ENCODE data around the gene S100A14. TPM values are rescaled to one million over a fixed set of nuclear protein-coding genes. Genes with fewer than 3 reads are reported as not detected.
A peak's percentile ranks its signal among the peaks of the same experiment; 100 is the strongest.

Gene S100A14
- total and polyA plus RNA-seq, 2 of the 13 experiments (the other 11 are each of a cell fraction or from before 2014, with no cell fraction given): 1.4 to 7.7 TPM

GRCh38 chr1:153565529-153566374, 50.4 kb downstream of the S100A14 start, which contains the start of gene S100A2:
S100A2 (minus strand) TSS chr1:153565844; CDS start chr1:153563877, 1,967 bp downstream.
- ATAC-seq (peak; percentile 15), FAIRE-seq (no peak), DNase-seq (ENCODE audit: low spot score) (peak; percentile 40)
- Histone ChIP-seq H3K4me1 (ENCODE audit: insufficient read depth, low read length) (peaks cover 51% of the 10 kb centered on the region), H3K4me2 (ENCODE audit: low read depth, low read length) (peak within 1 kb of the TSS; percentile 66), H3K27me3 (ENCODE audit: control insufficient read depth in 1 of 2, insufficient read depth in 2 of 2, low read length in 2 of 2) (no peaks in the 10 kb centered on the region), H2AFZ (ENCODE audit: low read length) (no peak within 1 kb of the TSS), H4K20me1 (ENCODE audit: insufficient read depth, low read length) (no peaks in the 10 kb centered on the region), H3K9me3 (ENCODE audit: low read length) (no peaks in the 10 kb centered on the region), H3K36me3 (replicated peaks in 1 of 2; ENCODE audit: control insufficient read depth in 1 of 2, insufficient read depth in 2 of 2, low read length in 2 of 2) (no peaks in the 10 kb centered on the region), H3K9ac (ENCODE audit: insufficient read depth, low read depth, low read length) (peak within 1 kb of the TSS; percentile 48), H3K4me3 (replicated peaks in 1 of 3; ENCODE audit: insufficient read depth in 1 of 3, low read depth in 2 of 3, low read length in 3 of 3) (peak within 1 kb of the TSS in 1 of 3 experiments; percentile 48; a peak in 2 of 6 replicates), H3K79me2 (ENCODE audit: insufficient read depth, low read length) (no peaks in the 10 kb centered on the region), H3K27ac (ENCODE audit: extremely low read length, insufficient read depth, low read length) (peak within 1 kb of the TSS; percentile 35)
- POLR2A ChIA-PET: interaction anchor here (0.6 to 3.1 kb wide), 18 partner anchors 8 to 162 kb away, joined by 3 to 49 read pairs (median 4); partner anchors contain the start of genes CHTOP, ILF2, INTS3 and S100A13
- CTCF ChIA-PET (ENCODE audit: low intra/inter-chr PET ratio, low total read pairs): interaction anchor here (1.0 to 3.5 kb wide), 2 partner anchors 33 to 55 kb away, joined by 3 to 42 read pairs; no protein-coding TSS in a partner anchor
- in situ Hi-C loops (cut with HindIII; ENCODE audit: extremely low pct_ligation_motif_present, low pct_unique_long_range_greater_than_20kb): loop anchor here (5.0 kb wide), 2 partner anchors 33 to 58 kb away; no protein-coding TSS in a partner anchor
- BruUV-seq (replicated peaks): no TSS peak
- intact Hi-C loops (cut with micrococcal nuclease; ENCODE audit: unreplicated experiment): no loop called here
- 37% methylated on average over 7 of the region's 8 CpGs for WGBS (ENCODE audit: low lambda C conversion rate)
- TF ChIP-seq ZFP91 (CRISPR knock-in tag; IDR thresholded peaks at IDR 0.05; ENCODE audit: borderline replicate concordance) (no peak), PATZ1 (CRISPR knock-in tag; IDR thresholded peaks at IDR 0.05) (0 out of 2 replicates have a peak, but pooled peaks have one; percentile 6), FOSL2 (CRISPR knock-in tag; IDR thresholded peaks at IDR 0.05) (peak; percentile 73), HIC2 (CRISPR knock-in tag; IDR thresholded peaks at IDR 0.05; ENCODE audit: low read depth) (0 out of 2 replicates have a peak, but pooled peaks have one; percentile 28), POLR2G (IDR thresholded peaks at IDR 0.05; ENCODE audit: low read depth, low read length) (peak; percentile 12; the same call in 1 of the 2 replicates), CENPBD1 (CRISPR knock-in tag; IDR thresholded peaks at IDR 0.05; ENCODE audit: borderline replicate concordance, low read depth) (no peak), TARDBP (CRISPR knock-in tag; IDR thresholded peaks at IDR 0.05) (no peak), HNRNPL (IDR thresholded peaks at IDR 0.05; ENCODE audit: low read depth, low read length) (peak; percentile 83; the same call in 1 of the 2 replicates)

Measured in HepG2 (cell line).